SK-N-SH (cell line): ENCODE results near the gene DHRS4L2. TPM values are rescaled to one million over a fixed set of nuclear protein-coding genes. Genes with fewer than 3 reads are reported as not detected.
"Not testable (repeated sequence)": the region's sequence is repeated elsewhere in the genome, so short reads cannot be mapped to it uniquely, and the experiment has no call there.

Experiments
- CTCF ChIA-PET: fragments of 300-600, 350-600 bp; formaldehyde crosslinking; extraction: SDS; loops from one replicate; lab custom pipeline; 2021; lab: Yijun Ruan, JAX
- POLR2A ChIA-PET: fragments of 350-600 bp; sonication (Branson Sonifier 250); formaldehyde crosslinking; extraction: SDS; loops from one replicate; lab custom pipeline; 2020; ENCODE audit warnings: antibody characterized with exemption, inconsistent platforms; lab: Yijun Ruan, JAX
- DNase-seq: peaks from one replicate; pipeline ENCODE4 v3.0.0; 2012
- H2AFZ ChIP-seq: fragments of 200-600 bp; sonication (generic); 2 replicates; pipeline ENCODE4 v1.8.1; 2016; ENCODE audit warnings: antibody characterized with exemption, mild to moderate bottlenecking, low read depth
- H3F3A ChIP-seq: fragments of 200-600 bp; sonication (generic); replicated peaks from 2 replicates; pipeline ENCODE3; 2016; ENCODE audit warnings: antibody characterized with exemption, mild to moderate bottlenecking; ENCODE audit not compliant: insufficient read depth
- H3K27ac ChIP-seq, 2 experiments: fragments of 200-500 bp in 1 of 2; fragments of 200-600 bp in 1 of 2; sonication (Bioruptor generic) in 1 of 2; sonication (generic), shearing (Covaris generic) in 1 of 2; 2 replicates each; pipeline versions ENCODE4 v1.5.1 to v1.6.1; 2014 to 2016; ENCODE audit warnings: low read depth in 2 of 2, inconsistent platforms in 1 of 2, low read length in 1 of 2, mild to moderate bottlenecking in 1 of 2, mixed read lengths in 1 of 2
- H3K27me3 ChIP-seq: fragments of 200-600 bp; sonication (generic), shearing (Covaris generic); 2 replicates; pipeline ENCODE4 v1.6.1; 2016; ENCODE audit warnings: mixed run types; ENCODE audit not compliant: insufficient read depth
- H3K36me3 ChIP-seq, 2 experiments: fragments of 200-500 bp in 1 of 2; fragments of 200-600 bp in 1 of 2; sonication (Bioruptor generic) in 1 of 2; sonication (generic) in 1 of 2; replicated peaks in 1 of 2; 2 replicates each; pipeline versions ENCODE3 to v1.5.1; 2014 to 2016; ENCODE audit warnings: low read length in 1 of 2, mild to moderate bottlenecking in 1 of 2; ENCODE audit not compliant: insufficient read depth in 2 of 2, control insufficient read depth in 1 of 2
- H3K4me1 ChIP-seq, 2 experiments: fragments of 200-500 bp in 1 of 2; fragments of 200-600 bp in 1 of 2; sonication (Bioruptor generic) in 1 of 2; sonication (generic), shearing (Covaris generic) in 1 of 2; 2 replicates each; pipeline versions ENCODE4 v1.5.1 to v1.6.1; 2014 to 2016; ENCODE audit warnings: low read depth in 1 of 2, low read length in 1 of 2, mixed run types in 1 of 2; ENCODE audit not compliant: insufficient read depth in 2 of 2, control insufficient read depth in 1 of 2
- H3K4me2 ChIP-seq: fragments of 200-600 bp; sonication (generic), shearing (Covaris generic); 2 replicates; pipeline ENCODE4 v1.6.1; 2017; ENCODE audit warnings: mixed run types
- H3K4me3 ChIP-seq, 2 experiments: fragments of 200-500 bp in 1 of 2; fragments of 200-600 bp in 1 of 2; sonication (Bioruptor generic) in 1 of 2; sonication (generic), shearing (Covaris generic) in 1 of 2; 2 replicates each; pipeline versions ENCODE4 v1.5.1 to v1.8.1; 2014 to 2016; ENCODE audit warnings: low read depth in 2 of 2, inconsistent platforms in 1 of 2, low read length in 1 of 2, mild to moderate bottlenecking in 1 of 2, mixed read lengths in 1 of 2, moderate library complexity in 1 of 2
- H3K79me2 ChIP-seq: fragments of 200-600 bp; sonication (generic); 2 replicates; pipeline ENCODE4 v1.8.1; 2017; ENCODE audit warnings: mild to moderate bottlenecking; ENCODE audit not compliant: insufficient read depth
- H3K9ac ChIP-seq: fragments of 200-600 bp; sonication (generic); 2 replicates; pipeline ENCODE4 v1.6.1; 2017; ENCODE audit warnings: mixed run types
- H3K9me2 ChIP-seq: fragments of 200-600 bp; sonication (generic); 2 replicates; pipeline ENCODE4 v1.6.1; 2017; ENCODE audit warnings: mixed run types
- H3K9me3 ChIP-seq: fragments of 200-600 bp; sonication (generic); 2 replicates; pipeline ENCODE4 v1.6.1; 2017; ENCODE audit warnings: mixed run types, mild to moderate bottlenecking, moderate library complexity
- H4K20me1 ChIP-seq: fragments of 200-600 bp; sonication (generic); 2 replicates; pipeline ENCODE4 v1.6.1; 2017; ENCODE audit warnings: mild to moderate bottlenecking, mixed run types; ENCODE audit not compliant: insufficient read depth
- FOXJ3 ChIP-seq: sonication (generic); formaldehyde crosslinking; IDR thresholded peaks from 2 replicates; pipeline ENCODE4 v1.5.1; 2020; ENCODE audit warnings: mild to moderate bottlenecking, missing genetic modification reagents
- JUND ChIP-seq: IDR thresholded peaks from 2 replicates; pipeline ENCODE4 v1.4.0; 2012
- RCOR1 ChIP-seq: fragments of 150-350 bp; IDR thresholded peaks from 2 replicates; pipeline ENCODE4 v1.6.1; 2017; ENCODE audit warnings: antibody characterized with exemption, low read length
- RFX5 ChIP-seq: IDR thresholded peaks from 2 replicates; pipeline ENCODE4 v1.6.1; 2012; ENCODE audit warnings: mild to moderate bottlenecking, improper control_type of control experiment, low read length
- RXRA ChIP-seq: IDR thresholded peaks from 2 replicates; pipeline ENCODE4 v1.4.0; 2012; ENCODE audit warnings: low read depth, mild to moderate bottlenecking, borderline replicate concordance
- TCF12 ChIP-seq: IDR thresholded peaks from 2 replicates; pipeline ENCODE4 v1.4.0; 2012
- TEAD4 ChIP-seq: IDR thresholded peaks from 2 replicates; pipeline ENCODE4 v1.4.0; 2012; ENCODE audit warnings: mild to moderate bottlenecking, borderline replicate concordance; ENCODE audit not compliant: insufficient read depth
- WGBS: methylation state at CpG from one replicate; pipeline ENCODE4 v1.1.6; 2017; ENCODE audit warnings: low lambda C conversion rate; 5-methylcytosine and 5-hydroxymethylcytosine counted together
- polyA plus RNA-seq, 3 experiments: library from polyadenylated mRNA; depleted of rRNA; stranded (reverse); fragments of >200 nt; gene quantifications; 2 replicates each; pipeline ENCODE4 v1.2.3, GENCODE V29; 2012
- TF ChIP-seq, protein P1 (sequence below): fragments of 200-600 bp; sonication (generic); IDR thresholded peaks from 2 replicates; pipeline ENCODE4 v1.6.1; 2017; ENCODE audit warnings: antibody characterized with exemption, mild to moderate bottlenecking, moderate library complexity

Gene DHRS4L2
- polyA plus RNA-seq, 1 of the 3 experiments (the other 2 are of a cell fraction), result 14.6 TPM

DNA sequence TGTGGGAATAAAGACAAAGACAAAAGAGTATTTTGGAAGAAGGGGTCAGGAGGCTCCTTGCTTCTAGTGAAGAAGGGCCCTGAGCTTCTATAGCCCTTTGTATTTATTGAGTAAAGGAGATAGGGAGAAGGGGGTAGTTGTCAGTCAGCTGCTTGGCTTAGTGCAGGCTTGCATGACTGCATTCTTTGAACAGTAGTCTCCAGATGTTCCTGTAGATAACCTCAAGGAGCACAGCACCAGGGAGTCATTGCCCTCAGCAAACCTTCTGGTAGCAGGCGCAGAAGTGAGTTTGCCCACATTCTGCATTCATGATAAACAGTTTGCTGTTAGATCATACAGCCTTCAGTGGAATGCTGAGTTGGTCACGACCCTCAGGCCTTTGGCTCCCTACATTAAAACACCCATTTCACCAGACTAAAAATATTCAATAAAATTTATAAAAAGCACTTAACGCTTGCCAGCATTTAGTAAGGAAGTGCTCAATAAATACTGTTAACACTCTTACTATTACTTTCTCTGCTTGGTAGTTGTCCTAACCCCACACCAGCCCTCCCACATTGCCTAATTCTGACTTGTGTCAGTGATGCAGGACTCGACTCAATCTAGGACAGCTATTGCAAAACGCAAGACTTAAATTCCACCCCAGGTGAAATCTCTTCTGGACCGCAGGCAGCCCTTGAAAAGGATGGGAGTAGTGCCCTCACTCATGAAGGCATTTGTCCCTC, 38.2 kb upstream of the DHRS4L2 start:
- TF ChIP-seq FOXJ3 (CRISPR knock-in tag) (no peak), JUND (no peak), TCF12 (no peak), RFX5 (no peak), TEAD4 (no peak), RCOR1 (no peak)
- no peak overlapping the region for H3K4me2 ChIP-seq
- no peaks in the 10 kb centered on the region for H3K27me3 ChIP-seq
- H3F3A ChIP-seq, result no peaks in the 10 kb centered on the region
- 83% methylated on average over 6 of the region's 6 CpGs for WGBS
- DNase-seq, result no peak
- no peaks in the 10 kb centered on the region for H4K20me1 ChIP-seq
- H3K9me3 ChIP-seq, result peaks cover 7% of the 10 kb centered on the region; the same call in 1 of the 2 replicates
- peaks cover 0 to 5% of the 10 kb centered on the region in 2 experiments; a peak in 1 of 4 replicates for H3K4me1 ChIP-seq
- H3K79me2 ChIP-seq, result peaks cover 40% of the 10 kb centered on the region
- H3K9me2 ChIP-seq, result no peaks in the 10 kb centered on the region
- no peak overlapping the region for H2AFZ ChIP-seq
- peaks cover 0 to 1% of the 10 kb centered on the region in 2 experiments for H3K36me3 ChIP-seq
- ChIA-PET CTCF (no interaction called here), POLR2A (no interaction called here)
- H3K4me3 ChIP-seq, result no peak overlapping the region
- H3K9ac ChIP-seq, result no peak overlapping the region
- H3K27ac ChIP-seq, result no peak overlapping the region

DNA sequence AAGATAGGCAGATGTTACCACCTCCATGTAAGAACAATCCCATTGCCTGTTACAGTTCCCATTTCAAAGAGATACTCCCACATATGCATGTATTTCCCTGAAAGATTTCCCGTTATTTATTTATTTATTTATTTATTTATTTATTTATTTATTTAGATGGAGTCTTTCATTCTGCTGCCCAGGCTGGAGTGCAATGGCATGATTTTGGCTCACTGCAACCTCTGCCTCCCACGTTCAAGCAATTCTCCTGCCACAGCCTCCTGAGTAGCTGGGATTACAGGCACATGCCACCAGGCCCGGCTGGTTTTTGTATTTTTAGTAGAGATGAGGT, 37.6 kb upstream of the DHRS4L2 start:
- H3K4me3 ChIP-seq, H3K27me3 ChIP-seq, H3K9me3 ChIP-seq, H3K4me2 ChIP-seq, H3K4me1 ChIP-seq, H3K9me2 ChIP-seq, POLR2A ChIA-PET, H3F3A ChIP-seq, H2AFZ ChIP-seq, DNase-seq, H3K9ac ChIP-seq, CTCF ChIA-PET, H3K27ac ChIP-seq, H3K36me3 ChIP-seq, H4K20me1 ChIP-seq: not testable (repeated sequence)
- WGBS, result 95% methylated on average over 3 of the region's 3 CpGs
- H3K79me2 ChIP-seq, result peaks cover 36% of the 10 kb centered on the region

DNA sequence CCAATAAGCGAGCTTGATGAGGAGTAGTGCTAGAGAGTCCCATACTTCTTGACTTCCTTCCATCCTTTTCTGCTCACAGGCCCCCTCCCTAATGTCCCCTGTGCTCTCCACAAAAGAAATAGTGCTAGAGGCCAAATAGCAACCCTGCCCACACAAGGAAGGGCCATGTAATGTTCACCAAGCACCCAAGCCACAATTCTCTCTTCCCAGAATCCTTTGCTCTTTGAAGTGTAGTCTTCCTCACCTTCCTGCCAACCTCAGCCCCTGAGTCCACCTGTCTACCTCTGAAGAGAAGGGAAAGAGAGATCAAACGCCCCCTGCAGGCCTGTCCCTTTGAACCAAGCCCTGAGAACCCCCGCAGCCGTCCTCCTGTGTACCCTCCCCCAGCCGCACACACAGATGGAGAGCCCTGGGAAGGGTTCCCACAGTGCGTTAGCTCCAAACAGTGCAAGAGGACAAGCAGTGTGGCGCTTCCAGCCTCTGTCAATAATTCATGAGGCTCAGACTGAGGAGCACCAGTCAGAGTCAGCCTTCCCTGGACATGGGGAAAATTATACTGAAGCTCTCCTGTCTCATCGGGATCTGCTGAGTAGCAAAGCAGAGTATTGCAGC, 37.0 kb upstream of the DHRS4L2 start:
- ChIA-PET POLR2A (no interaction called here), CTCF (interaction anchor here (0.7 to 1.5 kb wide), 3 partner anchors 16 to 363 kb away, joined by 3 to 4 read pairs (median 3); no protein-coding TSS in a partner anchor)
- Histone ChIP-seq H3K4me1 (peaks cover 0 to 5% of the 10 kb centered on the region in 2 experiments; a peak in 1 of 4 replicates), H3K36me3 (peaks cover 0 to 4% of the 10 kb centered on the region in 2 experiments), H3K9me3 (peaks cover 7% of the 10 kb centered on the region; the same call in 1 of the 2 replicates), H3K4me3 (no peak overlapping the region), H3F3A (no peaks in the 10 kb centered on the region), H2AFZ (no peak overlapping the region), H3K27ac (no peak overlapping the region), H4K20me1 (no peaks in the 10 kb centered on the region), H3K27me3 (no peaks in the 10 kb centered on the region), H3K9ac (no peak overlapping the region), H3K79me2 (peaks cover 36% of the 10 kb centered on the region), H3K4me2 (no peak overlapping the region), H3K9me2 (no peaks in the 10 kb centered on the region)
- no peak for TF ChIP-seq RXRA
- TF ChIP-seq, protein P1, sequence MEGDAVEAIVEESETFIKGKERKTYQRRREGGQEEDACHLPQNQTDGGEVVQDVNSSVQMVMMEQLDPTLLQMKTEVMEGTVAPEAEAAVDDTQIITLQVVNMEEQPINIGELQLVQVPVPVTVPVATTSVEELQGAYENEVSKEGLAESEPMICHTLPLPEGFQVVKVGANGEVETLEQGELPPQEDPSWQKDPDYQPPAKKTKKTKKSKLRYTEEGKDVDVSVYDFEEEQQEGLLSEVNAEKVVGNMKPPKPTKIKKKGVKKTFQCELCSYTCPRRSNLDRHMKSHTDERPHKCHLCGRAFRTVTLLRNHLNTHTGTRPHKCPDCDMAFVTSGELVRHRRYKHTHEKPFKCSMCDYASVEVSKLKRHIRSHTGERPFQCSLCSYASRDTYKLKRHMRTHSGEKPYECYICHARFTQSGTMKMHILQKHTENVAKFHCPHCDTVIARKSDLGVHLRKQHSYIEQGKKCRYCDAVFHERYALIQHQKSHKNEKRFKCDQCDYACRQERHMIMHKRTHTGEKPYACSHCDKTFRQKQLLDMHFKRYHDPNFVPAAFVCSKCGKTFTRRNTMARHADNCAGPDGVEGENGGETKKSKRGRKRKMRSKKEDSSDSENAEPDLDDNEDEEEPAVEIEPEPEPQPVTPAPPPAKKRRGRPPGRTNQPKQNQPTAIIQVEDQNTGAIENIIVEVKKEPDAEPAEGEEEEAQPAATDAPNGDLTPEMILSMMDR, result 0 out of 2 replicates have a peak, but pooled peaks have one; percentile 13
- DNase-seq, result no peak
- WGBS, result 66% methylated on average over 6 of the region's 8 CpGs

DNA sequence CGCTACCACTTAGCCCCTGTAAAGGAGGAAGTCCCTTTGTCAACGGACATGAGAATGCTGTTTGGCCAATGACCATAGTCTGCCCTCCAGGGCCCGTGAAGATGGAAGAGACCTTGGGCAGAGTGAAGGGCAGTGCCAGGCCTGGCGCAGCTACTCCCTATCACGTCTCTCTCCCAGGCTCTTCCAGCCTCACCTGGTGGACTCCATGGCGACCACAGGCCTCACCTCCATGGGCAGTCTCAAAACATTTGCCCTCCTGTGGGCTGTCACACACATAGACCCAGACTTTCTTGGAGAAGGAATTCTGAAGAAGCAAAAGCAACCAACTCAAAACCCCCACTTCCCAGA, 35.6 kb upstream of the DHRS4L2 start:
- H3K27ac ChIP-seq, result peak overlapping the region; percentile 56 to 85; a peak in 3 of 4 replicates
- peaks cover 0 to 11% of the 10 kb centered on the region in 2 experiments for H3K36me3 ChIP-seq
- POLR2A ChIA-PET, DNase-seq, H3K9me2 ChIP-seq, H3K9me3 ChIP-seq, H3K4me1 ChIP-seq, H3K27me3 ChIP-seq, H3F3A ChIP-seq, H4K20me1 ChIP-seq: not testable (repeated sequence)
- H3K4me2 ChIP-seq, result peak overlapping the region; percentile 94
- H3K79me2 ChIP-seq, result peaks cover 26% of the 10 kb centered on the region
- peak overlapping the region; percentile 87 for H3K9ac ChIP-seq
- WGBS, result 68% methylated on average over 4 of the region's 6 CpGs
- CTCF ChIA-PET, result interaction anchor here (0.6 to 1.6 kb wide), 10 partner anchors 10 to 385 kb away, joined by 3 to 10 read pairs (median 3); no protein-coding TSS in a partner anchor
- H3K4me3 ChIP-seq, result peak overlapping the region; percentile 82 to 88
- H2AFZ ChIP-seq, result peak overlapping the region; percentile 85; the same call in 1 of the 2 replicates
